B cell (primary cell): ENCODE results near the gene SH3BGR. TPM values are rescaled to one million over a fixed set of nuclear protein-coding genes. Genes with fewer than 3 reads are reported as not detected.

ENCODE experiments used
- ATAC-seq: fragments of 200-7000 bp; cut with Tn5 transposase; one replicate; pipeline ENCODE4 v1.10.0; 2021; ENCODE audit warnings: low read depth, mild to moderate bottlenecking, moderate number of reproducible peaks, moderate library complexity
- CTCF ChIA-PET: fragments of 350-600 bp; sonication (Branson Sonifier 250); formaldehyde crosslinking; loops from one replicate; lab custom pipeline; 2021; ENCODE audit warnings: antibody characterized with exemption, inconsistent platforms; lab: Charles Lee
- POLR2A ChIA-PET: fragments of 350-600 bp; sonication (Branson Sonifier 250); formaldehyde crosslinking; loops from one replicate; lab custom pipeline; 2021; ENCODE audit warnings: antibody characterized with exemption; lab: Charles Lee
- DNase-seq: peaks from one replicate; pipeline ENCODE4 v3.0.0; 2013
- H2AFZ ChIP-seq: 2 replicates; pipeline ENCODE4 v1.6.1; 2012; ENCODE audit warnings: mild to moderate bottlenecking, low read depth, low read length; ENCODE audit not compliant: insufficient read depth, poor library complexity, severe bottlenecking
- H3K27ac ChIP-seq, 2 donors: 1 replicate in 1 of 2; 2 replicates in 1 of 2; pipeline ENCODE4 v1.5.1; 2012 to 2013; ENCODE audit warnings: low read length in 2 of 2, mild to moderate bottlenecking in 2 of 2, moderate library complexity in 1 of 2
- H3K27me3 ChIP-seq, 4 experiments: fragments of 200-600 bp in 1 of 4; sonication (generic) in 1 of 4; replicated peaks in 1 of 4; 1 replicate in 2 of 4; 2 replicates in 2 of 4; pipeline versions ENCODE4 v1.6.1 to v1.7.0; 2013 to 2016; ENCODE audit warnings: low read length in 3 of 4, mild to moderate bottlenecking in 2 of 4, mixed read lengths in 1 of 4, moderate library complexity in 1 of 4; ENCODE audit not compliant: insufficient read depth in 4 of 4, control insufficient read depth in 3 of 4; ENCODE audit errors: control extremely low read depth in 1 of 4
- H3K36me3 ChIP-seq, 2 experiments: replicated peaks in 1 of 2; 1 replicate in 1 of 2; 2 replicates in 1 of 2; pipeline versions ENCODE4 v1.6.1 to v1.7.1; 2013; ENCODE audit warnings: low read length in 1 of 2; ENCODE audit not compliant: insufficient read depth in 2 of 2, control insufficient read depth in 1 of 2; ENCODE audit errors: control extremely low read depth in 1 of 2, extremely low read depth in 1 of 2
- H3K4me1 ChIP-seq, 2 donors: fragments of 200-600 bp in 1 of 2; sonication (generic) in 1 of 2; 1 replicate in 1 of 2; 2 replicates in 1 of 2; pipeline versions ENCODE4 v1.5.1 to v1.6.1; 2013 to 2017; ENCODE audit warnings: low read length in 2 of 2; ENCODE audit not compliant: control insufficient read depth in 2 of 2, insufficient read depth in 2 of 2
- H3K4me2 ChIP-seq: replicated peaks from 2 replicates; pipeline ENCODE3; 2012; ENCODE audit warnings: mild to moderate bottlenecking, low read depth, low read length; ENCODE audit not compliant: poor library complexity, severe bottlenecking
- H3K4me3 ChIP-seq, 5 experiments: fragments of 200-600 bp in 1 of 5; sonication (generic) in 1 of 5; 1 replicate in 3 of 5; 2 replicates in 2 of 5; pipeline versions ENCODE4 v1.5.1 to v1.7.0; 2011 to 2016; ENCODE audit warnings: low read length in 4 of 5, mild to moderate bottlenecking in 4 of 5, low read depth in 2 of 5, control low read depth in 1 of 5, moderate library complexity in 1 of 5; ENCODE audit not compliant: insufficient read depth in 1 of 5; ENCODE audit errors: control extremely low read depth in 1 of 5, extremely low read depth in 1 of 5
- H3K79me2 ChIP-seq: fragments of 200-600 bp; sonication (generic); one replicate; pipeline ENCODE4 v1.6.0; 2016; ENCODE audit warnings: low read length; ENCODE audit not compliant: control insufficient read depth, insufficient read depth
- H3K9ac ChIP-seq: fragments of 200-600 bp; sonication (generic); 2 replicates; pipeline ENCODE4 v1.6.1; 2017; ENCODE audit warnings: mild to moderate bottlenecking, low read length, moderate library complexity
- H3K9me3 ChIP-seq, 3 donors: one replicate each; pipeline versions ENCODE4 v1.6.1 to v1.7.1; 2013; ENCODE audit warnings: low read length in 2 of 3; ENCODE audit not compliant: control insufficient read depth in 2 of 3, insufficient read depth in 1 of 3; ENCODE audit errors: control extremely low read depth in 1 of 3
- H4K20me1 ChIP-seq: 2 replicates; pipeline ENCODE4 v1.6.0; 2012; ENCODE audit warnings: mild to moderate bottlenecking, low read length; ENCODE audit not compliant: insufficient read depth, control insufficient read depth, poor library complexity, severe bottlenecking
- H3K27ac Mint-ChIP-seq: one replicate; pipeline ENCODE4 v1.8.0; 2021; ENCODE audit warnings: mixed read lengths
- H3K27me3 Mint-ChIP-seq: one replicate; pipeline ENCODE4 v1.8.0; 2021; ENCODE audit warnings: mixed read lengths
- H3K4me1 Mint-ChIP-seq: one replicate; pipeline ENCODE4 v1.8.0; 2021; ENCODE audit warnings: mixed read lengths
- H3K4me3 Mint-ChIP-seq: one replicate; pipeline ENCODE4 v1.8.0; 2021; ENCODE audit warnings: mixed read lengths
- H3K9me3 Mint-ChIP-seq: one replicate; pipeline ENCODE4 v1.8.0; 2022; ENCODE audit warnings: mixed read lengths; ENCODE audit not compliant: insufficient read depth
- CTCF ChIP-seq: fragments of 200-600 bp; IDR thresholded peaks from one replicate; pipeline ENCODE4 v1.8.0; 2022; ENCODE audit warnings: antibody characterized with exemption, mild to moderate bottlenecking
- EZH2 ChIP-seq: IDR thresholded peaks from 2 replicates; pipeline ENCODE4 v1.6.1; 2012; ENCODE audit warnings: borderline replicate concordance, low read depth, mild to moderate bottlenecking, moderate library complexity, low read length; ENCODE audit not compliant: insufficient read depth, poor library complexity, severe bottlenecking
- WGBS: methylation state at CpG from one replicate; pipeline ENCODE4 v1.1.5; 2013; ENCODE audit warnings: missing lambda C conversion rate; ENCODE audit not compliant: insufficient coverage; 5-methylcytosine and 5-hydroxymethylcytosine counted together
- intact Hi-C: fragments of 100-400 bp; cut with micrococcal nuclease; formaldehyde crosslinking; loops from one replicate; pipeline ENCODE4 v1.10.0; 2022
- polyA plus RNA-seq: library from polyadenylated mRNA; depleted of rRNA; stranded (reverse); fragments of >200 nt; gene quantifications from 2 replicates; pipeline ENCODE4 v1.2.3, GENCODE V29; 2012
- total RNA-seq, 2 donors: library from RNA; stranded (reverse); fragments of 120-200 nt in 1 of 2; gene quantifications; 1 replicate in 1 of 2; 2 replicates in 1 of 2; pipeline versions ENCODE4 v1.2.3 to v1.2.4, GENCODE V29; 2013 to 2022

Gene SH3BGR
- total and polyA plus RNA-seq, 2 donors (not counting 1 experiment from before 2014, with no cell fraction given) = 0.21 to 1.7 TPM

- ChIA-PET CTCF (interaction anchor here (0.5 to 2.7 kb wide), 3 partner anchors 11 to 26 kb away, joined by 3 to 7 read pairs (median 4); no protein-coding TSS in a partner anchor), POLR2A (no interaction called here)
- ATAC-seq = no peak
Observed at GRCh38 chr21:39515684-39516472, 64.1 kb downstream of the SH3BGR start.

More at GRCh38 chr21:39515684-39516472, 64.1 kb downstream of the SH3BGR start:
- H3K27ac ChIP-seq = no peak overlapping the region
- peaks cover 3% of the 10 kb centered on the region for H3K27me3 Mint-ChIP-seq
- WGBS = 64% methylated on average over 2 of the region's 8 CpGs
- peaks cover 1% of the 10 kb centered on the region for H3K4me1 Mint-ChIP-seq
- H3K9ac ChIP-seq = no peak overlapping the region
- H3K27ac Mint-ChIP-seq = no peak overlapping the region
- intact Hi-C loops = no loop called here
- no peaks in the 10 kb centered on the region for H4K20me1 ChIP-seq
- DNase-seq = no peak
- no peak for TF ChIP-seq CTCF
- TF ChIP-seq EZH2 = no peak
- H3K9me3 Mint-ChIP-seq = no peaks in the 10 kb centered on the region
- no peaks in the 10 kb centered on the region for H3K79me2 ChIP-seq
- no peak overlapping the region for H3K4me2 ChIP-seq
- no peaks in the 10 kb centered on the region for H3K36me3 ChIP-seq
- H3K4me3 Mint-ChIP-seq = no peak overlapping the region
- peaks cover 0 to 3% (median 0%) of the 10 kb centered on the region in 4 experiments for H3K27me3 ChIP-seq
- H2AFZ ChIP-seq = no peak overlapping the region
- H3K9me3 ChIP-seq = no peaks in the 10 kb centered on the region
- H3K4me3 ChIP-seq = no peak overlapping the region
- H3K4me1 ChIP-seq = no peaks in the 10 kb centered on the region
